HG02763 (cell line): ENCODE data around the gene SLC16A13.
"Not testable (repeated sequence)": the region's sequence is repeated elsewhere in the genome, so short reads cannot be mapped to it uniquely, and the experiment has no call there.

ENCODE experiments used
- ATAC-seq: cut with Tn5 transposase; IDR thresholded peaks from one replicate; pipeline ENCODE4 v1.9.1; 2021; ENCODE audit warnings: mild to moderate bottlenecking, moderate library complexity; ENCODE audit not compliant: unreplicated experiment

The SLC16A13 gene, protein sequence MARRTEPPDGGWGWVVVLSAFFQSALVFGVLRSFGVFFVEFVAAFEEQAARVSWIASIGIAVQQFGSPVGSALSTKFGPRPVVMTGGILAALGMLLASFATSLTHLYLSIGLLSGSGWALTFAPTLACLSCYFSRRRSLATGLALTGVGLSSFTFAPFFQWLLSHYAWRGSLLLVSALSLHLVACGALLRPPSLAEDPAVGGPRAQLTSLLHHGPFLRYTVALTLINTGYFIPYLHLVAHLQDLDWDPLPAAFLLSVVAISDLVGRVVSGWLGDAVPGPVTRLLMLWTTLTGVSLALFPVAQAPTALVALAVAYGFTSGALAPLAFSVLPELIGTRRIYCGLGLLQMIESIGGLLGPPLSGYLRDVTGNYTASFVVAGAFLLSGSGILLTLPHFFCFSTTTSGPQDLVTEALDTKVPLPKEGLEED

GRCh38 chr17:7035591-7036368 lies at the start of gene SLC16A13:
SLC16A13 (plus strand) TSS chr17:7036015; CDS start chr17:7036383, 368 bp downstream.
- peak; percentile 91 for ATAC-seq

DNA sequence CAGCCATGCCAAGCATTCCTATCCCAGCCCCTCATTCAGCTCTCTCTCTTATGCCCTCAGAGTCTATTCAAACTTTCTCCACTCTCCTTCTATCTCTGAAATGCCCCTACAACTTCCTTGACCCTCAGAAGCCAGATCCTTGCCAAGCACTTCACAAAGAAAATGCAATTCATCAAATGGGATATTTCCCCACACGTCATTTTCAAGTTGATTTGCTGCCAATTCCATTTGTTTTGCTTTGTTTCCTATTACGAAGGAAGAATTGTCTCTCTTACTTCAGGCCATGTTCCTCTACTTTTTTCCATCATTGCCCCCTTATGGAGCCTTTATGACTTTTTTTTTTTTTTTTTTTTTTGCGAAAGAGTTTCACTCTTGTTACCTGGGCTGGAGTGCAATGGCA lies 49.1 kb upstream of the SLC16A13 start:
- ATAC-seq: no peak

DNA sequence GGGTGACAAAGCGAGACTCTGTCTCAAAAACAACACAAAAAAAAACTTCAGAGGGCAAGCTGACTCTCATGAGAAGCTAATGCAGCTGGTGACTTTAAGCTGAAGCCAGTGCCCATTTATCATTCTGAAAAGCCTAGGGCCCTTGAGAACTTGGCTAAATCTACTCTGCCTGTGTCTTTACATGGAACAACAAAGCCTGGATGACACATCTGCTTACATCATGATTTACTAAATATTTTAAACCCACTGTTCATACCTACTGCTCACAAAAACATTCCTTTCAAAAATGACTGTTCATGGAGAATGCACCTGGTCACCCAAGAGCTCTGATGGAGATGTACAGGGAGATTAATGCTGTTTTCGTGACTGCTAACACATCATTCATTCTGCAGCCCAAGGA lies 46.0 kb upstream of the SLC16A13 start:
- no peak for ATAC-seq

- ATAC-seq: not testable (repeated sequence)
Measured at GRCh38 chr17:6993613-6994056, 42.2 kb upstream of the SLC16A13 start.

DNA sequence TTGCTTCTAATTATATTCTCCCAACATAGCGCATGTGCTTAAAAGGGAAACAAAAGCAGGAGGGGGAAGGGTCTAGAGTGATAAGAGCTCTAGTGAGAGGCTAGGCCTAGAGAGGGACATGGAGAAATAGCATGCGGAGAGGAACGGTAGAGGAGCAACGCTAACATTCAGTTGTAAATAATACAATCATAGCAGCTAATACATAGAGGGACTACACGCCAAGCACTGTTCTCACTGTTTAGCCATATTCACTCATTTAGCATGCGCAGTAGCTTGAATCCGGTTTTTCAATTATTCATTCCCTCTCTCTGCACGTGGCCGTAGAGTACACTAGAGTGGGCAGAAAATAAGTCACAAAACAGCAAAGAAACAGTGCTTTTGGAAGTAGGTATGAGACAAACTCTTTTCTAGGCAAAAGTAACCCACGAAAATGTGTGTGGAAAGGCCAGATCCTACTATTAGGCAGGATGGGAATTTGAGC lies 41.7 kb upstream of the SLC16A13 start:
- no peak for ATAC-seq

GRCh38 chr17:6994666-6995256 lies 41.1 kb upstream of the SLC16A13 start:
- no peak for ATAC-seq

DNA sequence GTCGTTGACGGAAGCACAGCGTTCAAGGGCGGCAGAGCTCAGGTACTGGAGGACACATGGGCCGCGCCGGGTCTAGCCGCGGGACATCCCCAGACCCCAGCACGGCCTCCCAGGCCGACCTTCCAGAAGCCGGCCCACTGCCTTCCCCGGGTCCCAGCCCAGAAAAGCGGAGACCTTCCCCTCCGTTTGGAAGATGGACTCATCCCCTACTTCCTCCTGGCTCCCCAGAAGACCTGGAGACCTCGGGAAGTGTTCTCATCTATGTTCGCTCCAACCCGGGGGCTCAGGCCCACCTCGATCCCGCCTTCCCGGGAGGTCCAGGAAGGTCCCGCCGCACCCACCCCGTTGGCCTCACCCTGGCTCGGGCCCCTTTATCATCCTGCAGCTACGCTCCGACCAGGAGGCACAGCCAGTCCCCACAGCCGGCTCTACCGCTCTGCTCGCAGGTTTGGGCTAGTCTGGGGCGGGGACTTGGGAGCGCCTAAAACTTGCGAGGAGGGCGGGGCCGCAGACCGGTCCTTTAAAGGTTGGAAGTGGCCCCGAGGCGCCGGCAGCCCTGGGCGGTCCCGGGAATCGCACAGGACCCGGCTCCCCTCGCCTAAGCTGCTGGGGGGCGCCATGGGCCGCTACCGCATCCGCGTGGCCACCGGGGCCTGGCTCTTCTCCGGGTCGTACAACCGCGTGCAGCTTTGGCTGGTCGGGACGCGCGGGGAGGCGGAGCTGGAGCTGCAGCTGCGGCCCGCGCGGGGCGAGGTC lies 40.1 kb upstream of the SLC16A13 start, which contains the start of gene ALOX12:
TSS of gene ALOX12 (plus strand) at position 550 of the 756 bp plus-strand sequence. CDS start at position 619, 69 bp downstream.
- no peak for ATAC-seq

- no peak for ATAC-seq
Measured at GRCh38 chr17:6996256-6997011, 39.4 kb upstream of the SLC16A13 start.

DNA sequence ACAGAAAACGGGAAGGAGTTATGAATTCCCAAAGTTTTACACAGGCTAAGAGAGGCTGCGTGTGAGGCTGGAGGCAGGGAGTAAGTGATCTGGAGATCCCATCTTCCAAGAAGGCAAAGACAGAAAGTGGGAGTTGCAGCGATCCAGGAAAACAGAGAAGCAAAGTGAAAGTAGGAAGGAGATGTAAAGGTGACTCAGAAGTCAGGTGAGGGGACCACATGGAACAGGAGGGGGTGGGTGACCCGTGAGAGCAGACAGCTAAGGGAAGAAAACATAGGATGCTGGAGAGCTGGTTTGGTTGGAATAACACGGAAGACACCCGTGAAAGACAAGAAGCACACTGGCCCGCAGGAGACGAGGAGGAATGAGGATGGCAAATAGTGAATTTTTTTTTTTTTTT lies 38.6 kb upstream of the SLC16A13 start:
- no peak for ATAC-seq

DNA sequence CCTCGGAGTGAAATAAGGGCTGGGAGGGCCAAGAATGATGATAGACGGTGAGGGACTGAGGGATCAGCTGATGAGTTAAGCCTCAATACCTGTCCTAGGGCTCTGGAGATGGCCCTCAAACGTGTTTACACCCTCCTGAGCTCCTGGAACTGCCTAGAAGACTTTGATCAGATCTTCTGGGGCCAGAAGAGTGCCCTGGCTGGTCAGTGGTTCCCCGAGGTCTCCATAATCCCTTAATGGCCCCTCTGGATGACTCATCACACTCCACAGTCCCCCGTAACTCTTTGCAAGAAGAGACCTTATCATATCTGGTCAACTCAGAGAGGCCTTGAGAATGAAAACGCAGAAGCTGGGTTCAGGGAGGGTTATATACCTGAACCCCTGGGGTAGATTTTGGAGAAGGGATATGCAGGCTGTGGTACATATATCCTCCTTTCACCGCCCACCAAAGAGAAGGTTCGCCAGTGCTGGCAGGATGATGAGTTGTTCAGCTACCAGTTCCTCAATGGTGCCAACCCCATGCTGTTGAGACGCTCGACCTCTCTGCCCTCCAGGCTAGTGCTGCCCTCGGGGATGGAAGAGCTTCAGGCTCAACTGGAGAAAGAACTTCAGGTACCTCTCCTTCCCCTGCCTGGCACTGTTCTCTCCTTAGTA lies 36.8 kb upstream of the SLC16A13 start:
- ATAC-seq: no peak

DNA sequence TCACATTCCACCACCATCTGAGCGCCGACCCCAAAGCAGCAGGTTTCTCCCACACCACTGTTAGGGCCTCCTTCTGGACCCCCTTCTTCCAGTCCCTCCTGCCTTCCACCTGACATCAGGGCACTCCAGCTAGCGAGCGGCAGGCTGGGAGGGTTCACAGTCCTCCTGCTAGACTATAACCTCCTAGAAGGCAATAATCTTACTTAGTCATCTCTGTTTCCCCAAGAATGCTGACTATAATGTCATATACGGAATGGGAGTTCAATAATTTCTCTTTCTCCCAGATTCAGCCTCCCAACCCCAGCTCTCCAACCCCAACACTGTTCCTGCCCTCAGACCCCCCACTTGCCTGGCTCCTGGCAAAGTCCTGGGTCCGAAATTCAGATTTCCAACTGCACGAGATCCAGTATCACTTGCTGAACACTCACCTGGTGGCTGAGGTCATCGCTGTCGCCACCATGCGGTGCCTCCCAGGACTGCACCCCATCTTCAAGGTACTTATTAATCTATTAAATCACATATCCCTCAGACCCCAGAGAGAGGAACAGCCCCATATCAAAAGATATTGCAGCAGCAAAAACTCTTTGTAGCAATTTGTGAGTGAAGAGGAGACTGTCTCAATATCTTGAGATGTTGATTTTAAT lies 34.4 kb upstream of the SLC16A13 start:
- ATAC-seq: no peak

DNA sequence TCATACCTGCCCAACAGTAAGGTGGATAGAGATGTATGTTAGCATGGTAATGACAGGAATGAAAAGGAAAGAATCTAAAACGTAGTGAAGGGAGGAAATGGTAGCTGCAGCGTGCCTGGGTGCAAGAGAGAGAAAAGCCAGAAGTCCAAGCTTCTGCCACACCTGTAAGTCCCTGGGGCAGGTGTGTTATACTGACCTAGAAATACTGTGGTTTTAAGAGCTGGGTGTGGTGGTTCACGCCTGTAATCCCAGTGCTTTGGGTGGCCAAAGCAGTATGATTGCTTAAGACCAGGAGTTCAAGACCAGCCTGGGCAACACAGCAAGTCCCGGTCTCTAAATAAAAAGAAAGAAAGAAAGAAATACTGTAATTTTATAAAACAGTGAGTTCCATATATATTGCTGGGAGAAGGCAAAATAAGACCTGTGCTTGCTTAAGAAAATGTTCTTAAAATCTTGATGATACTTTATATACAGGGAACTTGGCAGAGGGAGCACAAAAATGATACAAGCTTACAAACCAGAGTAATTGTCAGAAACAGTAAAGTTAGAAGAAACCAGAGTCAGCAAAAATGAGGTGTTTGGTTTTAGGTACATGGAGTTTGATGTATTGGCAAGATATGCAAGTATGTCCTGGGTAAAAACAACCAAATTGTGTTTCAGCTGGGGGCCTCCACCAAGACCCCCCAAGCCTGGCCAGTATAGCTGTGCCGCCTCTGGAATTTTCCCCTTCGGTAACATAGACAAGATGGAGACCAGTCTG lies 33.3 kb upstream of the SLC16A13 start:
- ATAC-seq: no peak

DNA sequence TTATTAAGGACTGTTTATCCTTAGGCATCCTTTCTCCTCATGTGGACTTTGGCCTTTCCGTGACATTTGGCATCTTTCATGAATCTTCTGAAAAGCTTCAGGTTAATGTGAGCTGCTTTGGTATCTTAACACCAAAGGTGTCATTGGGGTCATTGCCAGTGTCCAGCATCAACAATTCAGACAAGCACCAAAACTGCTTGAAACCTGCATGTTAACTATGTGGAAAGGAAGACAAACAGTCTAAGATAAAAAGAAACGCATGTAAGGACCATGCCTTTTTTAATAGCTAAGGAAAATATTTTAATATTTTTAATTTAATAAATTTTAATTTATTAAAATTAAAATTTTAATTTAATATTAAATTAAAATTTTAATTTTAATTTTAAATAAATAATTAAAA lies 32.1 kb upstream of the SLC16A13 start:
- no peak for ATAC-seq

- ATAC-seq: no peak
Measured at GRCh38 chr17:7004398-7005253, 31.2 kb upstream of the SLC16A13 start.

- no peak for ATAC-seq
Measured at GRCh38 chr17:7005716-7006115, 30.1 kb upstream of the SLC16A13 start.

GRCh38 chr17:7007143-7007542 lies 28.7 kb upstream of the SLC16A13 start:
- ATAC-seq: no peak

GRCh38 chr17:7010523-7010922 lies 25.3 kb upstream of the SLC16A13 start:
- ATAC-seq: no peak
